ENCODE data around the gene BCO2.
"Not testable (repeated sequence)": the region's sequence is repeated elsewhere in the genome, so short reads cannot be mapped to it uniquely, and the experiment has no call there.

The BCO2 gene

DNA sequence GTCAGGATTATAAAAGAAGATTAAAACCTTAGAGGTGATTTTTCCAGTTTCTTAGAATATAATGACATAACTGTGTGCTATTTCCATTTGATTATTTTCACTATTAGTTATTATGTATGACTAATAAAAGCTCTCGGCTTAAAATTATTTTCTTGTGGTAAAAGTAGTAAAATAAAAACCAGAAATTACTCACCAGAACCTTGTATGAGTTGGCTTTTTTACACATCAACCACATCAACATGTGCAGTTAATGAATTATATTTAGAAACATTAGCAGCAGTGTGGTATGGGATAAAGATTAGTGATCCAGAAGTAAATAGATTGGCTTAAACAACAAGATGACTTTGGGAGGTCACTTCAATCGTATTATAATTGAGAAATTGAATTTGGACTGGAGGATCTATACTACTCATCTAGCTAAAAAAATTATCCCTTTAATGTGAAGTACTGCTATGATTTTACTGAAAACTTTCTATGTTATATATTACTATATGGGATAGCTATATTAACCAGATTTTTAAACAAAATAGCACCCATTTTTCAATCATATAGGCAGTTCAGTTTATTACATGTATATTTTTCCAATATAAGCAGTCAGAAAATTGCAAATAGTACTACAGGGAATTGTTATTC is 2.8 kb upstream of the BCO2 start:
- Histone ChIP-seq H3K9ac (ENCODE audit: low read depth, low read length) (no peak overlapping the region), H3K27me3 (ENCODE audit: control insufficient read depth, insufficient read depth, low read length) (no peaks in the 10 kb centered on the region), H3K4me3 (ENCODE audit: low read depth, low read length) (no peak overlapping the region), H3K9me3 (ENCODE audit: control insufficient read depth, insufficient read depth, low read length) (no peaks in the 10 kb centered on the region), H3K4me1 (ENCODE audit: control insufficient read depth, insufficient read depth, low read length) (no peaks in the 10 kb centered on the region), H3K36me3 (ENCODE audit: control insufficient read depth, insufficient read depth, low read length) (no peaks in the 10 kb centered on the region), H3K27ac (ENCODE audit: low read depth, low read length) (no peak overlapping the region)

DNA sequence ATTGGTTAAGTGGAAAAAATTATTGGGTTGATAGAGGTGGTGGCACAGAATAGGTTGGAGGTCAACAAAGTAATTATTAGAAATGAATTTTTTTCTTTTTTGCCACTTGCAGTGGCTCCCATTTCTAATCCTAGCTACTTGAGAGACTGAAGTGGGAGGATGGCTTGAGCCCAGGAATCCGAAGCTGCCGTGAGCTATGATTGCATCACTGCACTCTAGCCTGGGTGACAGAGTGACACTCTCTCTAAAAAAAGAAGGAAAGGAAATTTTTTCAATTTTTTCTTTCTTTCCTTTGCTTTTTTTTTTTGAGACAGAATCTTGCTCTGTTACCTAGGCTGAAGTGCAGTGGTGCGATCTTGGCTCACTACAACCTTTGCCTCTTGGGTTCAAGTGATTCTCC is 2.2 kb upstream of the BCO2 start:
- H3K9me3 ChIP-seq (ENCODE audit: control insufficient read depth, insufficient read depth, low read length) = no peaks in the 10 kb centered on the region
- H3K9ac ChIP-seq (ENCODE audit: low read depth, low read length) = no peak overlapping the region
- H3K27ac ChIP-seq (ENCODE audit: low read depth, low read length) = no peak overlapping the region
- no peaks in the 10 kb centered on the region for H3K4me1 ChIP-seq (ENCODE audit: control insufficient read depth, insufficient read depth, low read length)
- H3K36me3 ChIP-seq (ENCODE audit: control insufficient read depth, insufficient read depth, low read length) = no peaks in the 10 kb centered on the region
- no peak overlapping the region for H3K4me3 ChIP-seq (ENCODE audit: low read depth, low read length)
- H3K27me3 ChIP-seq (ENCODE audit: control insufficient read depth, insufficient read depth, low read length) = no peaks in the 10 kb centered on the region

DNA sequence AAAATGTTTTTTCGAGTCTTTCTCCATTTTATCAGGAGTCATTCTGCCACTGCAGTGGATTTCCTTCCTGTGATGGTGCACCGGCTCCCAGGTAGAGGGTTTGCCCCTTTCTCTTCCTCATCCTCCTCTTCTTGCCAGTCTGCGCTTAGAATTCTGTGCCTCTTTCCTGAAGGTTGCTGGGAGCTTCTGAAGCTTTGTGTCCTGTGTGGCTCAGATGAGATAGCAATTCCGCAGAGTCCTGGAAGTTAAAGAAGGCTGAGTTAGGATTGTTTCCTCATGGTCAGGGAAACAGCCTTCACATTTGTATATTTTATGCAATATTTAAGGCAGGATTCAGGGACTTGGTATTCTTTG is 264 bp downstream of the BCO2 start:
- Histone ChIP-seq H3K4me1 (ENCODE audit: control insufficient read depth, insufficient read depth, low read length) (no peaks in the 10 kb centered on the region), H3K4me3 (ENCODE audit: low read depth, low read length) (peak overlapping the region; percentile 57)

DNA sequence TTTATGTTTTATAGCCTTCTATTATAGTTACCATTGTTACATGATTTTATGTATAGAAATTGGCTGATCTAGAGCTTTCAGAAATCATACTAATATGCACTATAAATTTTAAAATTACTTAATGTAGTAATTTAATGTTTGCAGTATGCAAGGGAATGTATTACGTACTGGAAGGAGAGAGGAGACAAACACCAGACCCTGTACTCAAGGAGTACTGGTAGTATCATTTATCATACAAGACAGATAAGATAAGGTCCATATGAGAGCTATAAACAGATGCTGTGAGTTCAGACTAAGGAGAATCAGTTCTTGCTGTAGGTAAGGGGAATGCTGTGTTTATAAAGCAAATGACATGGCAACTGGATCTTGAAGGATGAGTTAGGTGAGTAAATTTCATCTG is 765 bp downstream of the BCO2 start:
- H3K27me3 ChIP-seq (ENCODE audit: control insufficient read depth, insufficient read depth, low read length) = no peaks in the 10 kb centered on the region
- H3K4me3 ChIP-seq (ENCODE audit: low read depth, low read length) = no peak overlapping the region
- no peak overlapping the region for H3K9ac ChIP-seq (ENCODE audit: low read depth, low read length)
- H3K27ac ChIP-seq (ENCODE audit: low read depth, low read length) = no peak overlapping the region
- no peaks in the 10 kb centered on the region for H3K9me3 ChIP-seq (ENCODE audit: control insufficient read depth, insufficient read depth, low read length)
- no peaks in the 10 kb centered on the region for H3K36me3 ChIP-seq (ENCODE audit: control insufficient read depth, insufficient read depth, low read length)
- H3K4me1 ChIP-seq (ENCODE audit: control insufficient read depth, insufficient read depth, low read length) = no peaks in the 10 kb centered on the region

More for the DNA sequence above, 264 bp downstream of the BCO2 start:
- H3K36me3 ChIP-seq (ENCODE audit: control insufficient read depth, insufficient read depth, low read length) = no peaks in the 10 kb centered on the region
- no peak overlapping the region for H3K9ac ChIP-seq (ENCODE audit: low read depth, low read length)
- no peaks in the 10 kb centered on the region for H3K27me3 ChIP-seq (ENCODE audit: control insufficient read depth, insufficient read depth, low read length)
- no peak overlapping the region for H3K27ac ChIP-seq (ENCODE audit: low read depth, low read length)
- H3K9me3 ChIP-seq (ENCODE audit: control insufficient read depth, insufficient read depth, low read length) = no peaks in the 10 kb centered on the region

DNA sequence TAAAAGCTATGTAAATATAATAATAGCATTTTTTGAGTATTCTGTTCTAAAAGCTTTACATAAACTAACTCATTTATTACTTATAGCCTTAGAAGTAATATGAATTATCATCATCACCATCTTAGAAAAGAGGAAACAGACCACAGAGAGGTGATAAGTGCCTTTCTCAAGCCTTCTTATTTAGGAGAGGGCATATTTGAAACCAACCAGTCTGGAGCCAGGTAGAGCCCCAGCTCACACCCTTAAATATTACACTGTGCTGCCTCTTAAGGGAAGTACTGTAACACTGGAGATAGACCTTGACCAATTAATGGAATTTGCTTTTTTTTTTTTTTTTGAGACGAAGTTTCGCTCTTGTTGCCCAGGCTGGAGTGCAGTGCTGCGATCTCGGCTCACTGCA is 2.3 kb downstream of the BCO2 start:
- no peaks in the 10 kb centered on the region for H3K27me3 ChIP-seq (ENCODE audit: control insufficient read depth, insufficient read depth, low read length)
- no peak overlapping the region for H3K4me3 ChIP-seq (ENCODE audit: low read depth, low read length)
- H3K36me3 ChIP-seq (ENCODE audit: control insufficient read depth, insufficient read depth, low read length) = no peaks in the 10 kb centered on the region
- no peaks in the 10 kb centered on the region for H3K4me1 ChIP-seq (ENCODE audit: control insufficient read depth, insufficient read depth, low read length)
- H3K27ac ChIP-seq (ENCODE audit: low read depth, low read length) = no peak overlapping the region
- no peak overlapping the region for H3K9ac ChIP-seq (ENCODE audit: low read depth, low read length)
- no peaks in the 10 kb centered on the region for H3K9me3 ChIP-seq (ENCODE audit: control insufficient read depth, insufficient read depth, low read length)

DNA sequence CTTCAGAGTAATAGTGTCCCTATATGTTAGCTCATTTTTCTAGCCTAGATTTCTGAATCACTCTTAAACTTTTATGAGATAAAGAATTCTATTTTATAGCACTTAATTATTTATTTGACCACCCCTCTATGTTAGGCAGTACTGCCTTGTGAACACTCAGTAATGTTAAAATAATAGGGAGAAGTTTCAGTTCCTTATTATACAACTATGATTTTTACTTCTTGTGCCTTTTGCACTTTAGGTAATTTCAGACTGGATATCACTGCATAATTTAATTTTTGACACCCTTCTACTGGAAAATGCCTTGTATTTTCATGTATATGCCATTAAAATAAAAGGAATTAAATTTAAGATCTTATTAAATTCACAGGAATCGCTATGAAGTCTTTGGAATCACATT is 3.1 kb downstream of the BCO2 start:
- Histone ChIP-seq H3K9ac (ENCODE audit: low read depth, low read length) (no peak overlapping the region), H3K27ac (ENCODE audit: low read depth, low read length) (no peak overlapping the region), H3K27me3 (ENCODE audit: control insufficient read depth, insufficient read depth, low read length) (no peaks in the 10 kb centered on the region), H3K4me1 (ENCODE audit: control insufficient read depth, insufficient read depth, low read length) (no peaks in the 10 kb centered on the region), H3K9me3 (ENCODE audit: control insufficient read depth, insufficient read depth, low read length) (no peaks in the 10 kb centered on the region), H3K36me3 (ENCODE audit: control insufficient read depth, insufficient read depth, low read length) (no peaks in the 10 kb centered on the region), H3K4me3 (ENCODE audit: low read depth, low read length) (no peak overlapping the region)

DNA sequence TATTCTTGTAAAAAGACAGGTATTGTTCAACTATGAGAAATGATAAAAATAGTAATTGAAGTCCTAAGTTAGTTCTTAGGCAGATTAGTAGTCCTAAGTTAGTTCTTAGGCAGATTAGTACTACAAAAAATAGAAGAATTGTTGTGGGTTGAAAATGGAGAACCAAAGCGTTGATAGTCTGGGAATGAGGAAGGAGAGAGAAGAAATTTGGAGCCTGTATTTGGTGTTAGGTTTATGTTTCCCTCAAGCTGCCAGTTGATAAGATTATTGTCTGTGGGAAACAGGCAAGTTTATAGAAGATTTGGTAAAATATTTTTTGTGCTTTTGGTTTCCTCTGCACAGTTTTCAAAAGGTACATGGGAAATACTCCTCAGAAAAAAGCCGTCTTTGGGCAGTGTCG is 3.6 kb downstream of the BCO2 start:
- Histone ChIP-seq H3K9me3 (ENCODE audit: control insufficient read depth, insufficient read depth, low read length) (no peaks in the 10 kb centered on the region), H3K36me3 (ENCODE audit: control insufficient read depth, insufficient read depth, low read length) (no peaks in the 10 kb centered on the region), H3K27me3 (ENCODE audit: control insufficient read depth, insufficient read depth, low read length) (no peaks in the 10 kb centered on the region), H3K27ac (ENCODE audit: low read depth, low read length) (no peak overlapping the region), H3K4me1 (ENCODE audit: control insufficient read depth, insufficient read depth, low read length) (no peaks in the 10 kb centered on the region), H3K9ac (ENCODE audit: low read depth, low read length) (no peak overlapping the region), H3K4me3 (ENCODE audit: low read depth, low read length) (no peak overlapping the region)

DNA sequence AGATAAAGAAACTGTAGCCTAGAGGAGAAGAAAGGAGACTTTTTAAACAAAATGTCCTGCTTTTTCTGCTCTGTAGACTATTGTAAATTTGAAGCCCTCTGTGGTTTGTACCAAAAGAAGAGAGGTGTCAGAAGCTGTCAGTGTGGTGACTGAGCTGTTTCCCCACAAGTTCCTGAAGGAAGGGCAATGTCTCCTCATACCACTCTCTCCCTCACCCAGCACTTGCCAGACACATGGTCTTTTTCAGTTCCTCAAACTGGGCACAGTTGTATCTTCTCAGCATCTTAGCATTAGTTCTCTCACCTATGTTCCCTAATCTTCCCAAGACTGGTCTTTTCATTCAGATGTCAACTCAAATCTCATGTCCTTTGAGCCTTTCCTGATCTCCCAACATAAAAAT is 4.3 kb downstream of the BCO2 start:
- Histone ChIP-seq H3K36me3 (ENCODE audit: control insufficient read depth, insufficient read depth, low read length) (no peaks in the 10 kb centered on the region), H3K4me3 (ENCODE audit: low read depth, low read length) (no peak overlapping the region), H3K9me3 (ENCODE audit: control insufficient read depth, insufficient read depth, low read length) (no peaks in the 10 kb centered on the region), H3K27me3 (ENCODE audit: control insufficient read depth, insufficient read depth, low read length) (no peaks in the 10 kb centered on the region), H3K9ac (ENCODE audit: low read depth, low read length) (no peak overlapping the region), H3K4me1 (ENCODE audit: control insufficient read depth, insufficient read depth, low read length) (peaks cover under 1% of the 10 kb centered on the region; the same call in 1 of the 2 replicates), H3K27ac (ENCODE audit: low read depth, low read length) (no peak overlapping the region)

DNA sequence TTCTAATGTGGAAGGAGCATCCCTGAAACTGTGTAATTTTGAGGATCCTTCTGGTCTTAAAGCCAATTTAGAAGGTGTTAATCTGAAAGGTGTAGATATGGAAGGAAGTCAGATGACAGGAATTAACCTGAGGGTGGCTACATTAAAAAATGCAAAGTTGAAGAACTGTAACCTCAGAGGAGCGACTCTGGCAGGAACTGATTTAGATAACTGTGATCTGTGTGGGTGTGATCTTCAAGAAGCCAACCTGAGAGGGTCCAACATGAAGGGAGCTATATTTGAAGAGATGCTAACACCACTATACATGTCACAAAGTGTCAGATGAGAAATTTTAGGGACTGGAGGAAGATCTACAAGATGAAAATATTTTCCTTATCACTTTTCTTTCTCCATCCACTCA is 7.6 kb downstream of the BCO2 start:
- Histone ChIP-seq H3K9ac (ENCODE audit: low read depth, low read length) (no peak overlapping the region), H3K27ac (ENCODE audit: low read depth, low read length) (no peak overlapping the region), H3K4me1 (ENCODE audit: control insufficient read depth, insufficient read depth, low read length) (peaks cover 2% of the 10 kb centered on the region; the same call in 1 of the 2 replicates), H3K27me3 (ENCODE audit: control insufficient read depth, insufficient read depth, low read length) (no peaks in the 10 kb centered on the region), H3K36me3 (ENCODE audit: control insufficient read depth, insufficient read depth, low read length) (no peaks in the 10 kb centered on the region), H3K9me3 (ENCODE audit: control insufficient read depth, insufficient read depth, low read length) (no peaks in the 10 kb centered on the region), H3K4me3 (ENCODE audit: low read depth, low read length) (no peak overlapping the region)

DNA sequence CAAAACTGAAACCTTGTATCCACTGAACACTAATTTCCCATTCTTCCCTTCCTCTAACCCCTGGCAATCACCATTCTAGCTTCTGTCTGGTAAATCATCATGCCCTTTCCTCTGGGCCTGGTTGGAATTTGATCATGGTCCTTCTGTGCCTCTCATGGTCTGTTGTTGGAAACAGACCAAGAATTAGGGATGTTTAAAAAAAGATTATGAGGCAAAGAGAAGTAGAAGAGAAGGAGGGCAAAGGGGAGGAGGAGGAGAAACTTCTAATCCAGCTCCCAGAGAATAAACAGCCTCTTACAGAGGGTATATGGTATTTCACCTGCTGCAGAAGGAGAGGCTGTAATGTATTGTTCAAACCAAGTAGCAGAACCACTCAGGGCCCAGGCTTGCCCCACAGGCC is 10.6 kb downstream of the BCO2 start:
- Histone ChIP-seq H3K4me3 (ENCODE audit: low read depth, low read length) (no peak overlapping the region), H3K36me3 (ENCODE audit: control insufficient read depth, insufficient read depth, low read length) (no peaks in the 10 kb centered on the region)

DNA sequence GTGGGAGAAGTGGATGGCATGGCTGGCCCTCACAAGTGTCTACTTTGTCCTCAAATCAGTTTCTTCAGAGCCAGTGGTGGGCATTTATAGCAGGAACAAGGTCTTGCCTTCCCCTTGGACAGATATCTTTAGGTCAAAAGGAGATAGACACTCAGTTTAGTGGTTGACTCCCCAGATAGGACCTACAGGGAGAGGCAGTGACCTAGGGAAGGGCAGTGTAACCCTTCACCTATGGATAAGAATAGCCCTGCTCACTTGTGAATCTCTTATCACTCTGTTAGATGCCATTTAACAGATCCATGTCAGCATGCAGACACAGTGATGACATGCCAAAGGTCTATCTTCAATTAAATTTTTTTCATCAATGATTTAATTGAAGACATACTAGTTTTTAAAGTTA is 11.0 kb downstream of the BCO2 start:
- H3K27ac ChIP-seq (ENCODE audit: low read depth, low read length) = no peak overlapping the region
- peaks cover 2% of the 10 kb centered on the region; the same call in 1 of the 2 replicates for H3K4me1 ChIP-seq (ENCODE audit: control insufficient read depth, insufficient read depth, low read length)
- no peaks in the 10 kb centered on the region for H3K27me3 ChIP-seq (ENCODE audit: control insufficient read depth, insufficient read depth, low read length)
- no peak overlapping the region for H3K9ac ChIP-seq (ENCODE audit: low read depth, low read length)
- no peak overlapping the region for H3K4me3 ChIP-seq (ENCODE audit: low read depth, low read length)
- no peaks in the 10 kb centered on the region for H3K9me3 ChIP-seq (ENCODE audit: control insufficient read depth, insufficient read depth, low read length)
- no peaks in the 10 kb centered on the region for H3K36me3 ChIP-seq (ENCODE audit: control insufficient read depth, insufficient read depth, low read length)

More for the DNA sequence above, 10.6 kb downstream of the BCO2 start:
- Histone ChIP-seq H3K27me3 (ENCODE audit: control insufficient read depth, insufficient read depth, low read length) (no peaks in the 10 kb centered on the region), H3K27ac (ENCODE audit: low read depth, low read length) (no peak overlapping the region), H3K9ac (ENCODE audit: low read depth, low read length) (no peak overlapping the region), H3K4me1 (ENCODE audit: control insufficient read depth, insufficient read depth, low read length) (peaks cover 2% of the 10 kb centered on the region; the same call in 1 of the 2 replicates), H3K9me3 (ENCODE audit: control insufficient read depth, insufficient read depth, low read length) (no peaks in the 10 kb centered on the region)

DNA sequence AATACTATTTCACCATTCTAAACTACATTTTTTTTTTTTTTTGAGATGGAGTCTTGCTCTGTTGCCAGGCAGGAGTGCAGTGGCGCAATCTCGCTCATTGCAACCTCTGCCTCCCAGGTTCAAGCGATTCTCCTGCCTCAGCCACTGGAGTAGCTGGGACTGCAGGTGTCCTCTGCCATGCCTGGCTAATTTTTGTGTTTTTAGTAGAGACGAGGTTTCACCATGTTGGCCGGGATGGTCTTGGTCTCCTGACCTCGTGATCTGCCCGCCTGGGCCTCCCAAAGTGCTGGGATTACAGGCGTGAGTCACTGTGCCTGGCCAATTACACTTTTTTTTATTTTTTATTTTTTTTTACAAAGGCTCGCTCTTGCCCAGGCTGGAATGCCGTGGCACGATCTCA is 19.8 kb downstream of the BCO2 start:
- not testable (repeated sequence) for H3K4me1 ChIP-seq (ENCODE audit: control insufficient read depth, insufficient read depth, low read length); H3K4me3 ChIP-seq (ENCODE audit: low read depth, low read length); H3K9ac ChIP-seq (ENCODE audit: low read depth, low read length); H3K27ac ChIP-seq (ENCODE audit: low read depth, low read length); H3K9me3 ChIP-seq (ENCODE audit: control insufficient read depth, insufficient read depth, low read length); H3K36me3 ChIP-seq (ENCODE audit: control insufficient read depth, insufficient read depth, low read length); H3K27me3 ChIP-seq (ENCODE audit: control insufficient read depth, insufficient read depth, low read length)

Measured in HUES48 (cell line).